ENCODE results near the gene TM4SF1. TPM values are rescaled to one million over a fixed set of nuclear protein-coding genes. Genes with fewer than 3 reads are reported as not detected.

The TM4SF1 gene
- total RNA-seq, 2 donors from 2014 or later, result 0.32 TPM; not detected in 1

DNA sequence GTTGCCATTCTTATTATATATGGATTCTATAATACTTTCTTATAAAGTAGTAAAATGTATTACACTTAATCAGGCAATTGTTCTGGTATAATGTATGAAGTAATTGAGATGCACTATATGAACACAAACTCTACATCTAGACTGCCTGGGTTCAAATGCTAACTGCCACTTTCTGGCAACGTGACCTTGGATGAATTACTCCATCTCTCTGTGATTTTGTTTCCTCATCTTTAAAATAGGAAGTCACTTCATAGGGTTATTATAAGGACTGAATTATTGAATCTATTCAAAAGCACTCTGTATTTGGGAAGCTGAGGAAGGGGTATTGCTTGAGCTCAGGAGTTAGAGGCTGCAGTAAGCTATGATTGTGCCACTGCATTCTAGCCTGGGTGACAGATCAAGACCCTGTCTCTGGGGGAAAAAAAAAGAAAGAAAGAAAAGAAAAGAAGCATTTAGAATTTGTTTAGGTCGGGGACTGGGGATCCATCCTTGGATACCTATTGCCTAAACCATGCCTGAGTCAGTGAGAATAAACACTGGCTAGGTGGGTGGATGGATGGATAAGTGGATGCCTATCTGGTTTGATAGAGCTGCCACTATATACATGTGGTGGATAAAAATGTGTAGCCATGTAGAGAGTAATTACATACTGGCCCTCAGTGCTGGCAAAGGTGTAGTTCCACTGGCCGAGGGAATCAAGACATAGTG, 2.5 kb downstream of the TM4SF1 start:
- Mint-ChIP-seq H3K27me3 (peaks cover 8% of the 10 kb centered on the region), H3K27ac (no peak overlapping the region), H3K9me3 (no peaks in the 10 kb centered on the region), H3K36me3 (ENCODE audit: low read depth) (no peaks in the 10 kb centered on the region), H3K4me3 (no peak overlapping the region), H3K4me1 (no peaks in the 10 kb centered on the region)
- ATAC-seq (replicated peaks), result no peak

DNA sequence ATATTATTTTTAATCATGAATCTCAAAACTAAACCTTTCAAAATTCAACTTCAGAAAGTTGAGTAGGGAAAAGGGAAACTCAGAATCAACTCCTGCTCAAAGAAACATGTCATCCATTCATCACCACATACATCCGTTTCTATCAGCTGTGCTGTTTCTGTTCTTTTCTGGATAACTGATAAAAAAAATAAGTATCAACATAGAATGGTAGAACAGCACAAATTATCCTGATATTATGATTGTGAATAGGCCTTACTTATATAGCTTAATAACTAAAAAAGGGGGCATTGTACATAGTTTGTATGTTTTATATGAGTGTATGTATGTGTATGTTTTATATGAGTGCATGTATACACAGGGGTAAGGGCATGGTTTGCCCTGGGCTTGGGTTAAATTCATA, 3.1 kb downstream of the TM4SF1 start:
- H3K27ac Mint-ChIP-seq, result no peak overlapping the region
- no peaks in the 10 kb centered on the region for H3K36me3 Mint-ChIP-seq (ENCODE audit: low read depth)

DNA sequence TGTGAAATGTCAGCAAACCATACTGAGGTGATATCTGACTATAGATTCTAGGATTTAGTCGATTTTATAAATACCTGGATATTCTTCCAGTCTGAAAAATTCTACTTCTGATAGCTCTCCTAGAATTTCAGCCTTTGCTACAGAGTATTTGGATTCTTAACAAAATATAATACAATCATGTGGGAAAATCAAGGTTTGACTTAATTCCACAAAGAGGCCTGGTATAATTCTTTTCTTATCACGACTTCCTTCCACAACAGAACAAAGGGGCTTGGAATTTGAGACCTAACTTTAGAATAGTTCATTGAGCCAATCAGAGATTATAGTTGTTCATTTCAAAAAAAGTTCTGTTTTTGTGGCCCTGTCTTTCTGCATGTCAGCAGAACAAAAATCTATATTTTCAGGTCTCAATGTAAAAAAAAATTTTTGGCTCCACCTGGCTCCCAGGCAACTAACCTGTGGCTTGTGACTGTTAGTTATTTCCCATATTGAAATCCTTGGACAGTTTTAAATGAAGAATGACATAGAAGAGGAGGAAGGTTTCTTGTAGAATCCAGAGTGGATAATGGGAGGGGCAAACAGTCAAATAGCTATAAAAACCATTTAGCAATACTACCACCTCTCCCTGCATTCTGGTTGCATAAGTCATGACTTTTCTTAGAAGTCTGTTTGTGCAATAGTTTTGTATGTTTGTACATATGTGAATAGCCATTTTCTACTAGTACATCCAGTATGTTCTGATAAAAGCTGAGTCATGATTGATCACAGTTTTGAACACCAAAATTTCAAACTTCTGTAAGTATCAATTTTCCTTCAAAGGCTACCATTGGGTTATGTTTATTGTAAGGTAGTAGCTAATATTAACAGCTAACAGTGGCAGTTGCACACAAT, 4.0 kb downstream of the TM4SF1 start:
- H3K27ac Mint-ChIP-seq, result no peak overlapping the region
- no peaks in the 10 kb centered on the region for H3K9me3 Mint-ChIP-seq
- no peaks in the 10 kb centered on the region for H3K4me1 Mint-ChIP-seq
- peaks cover 8% of the 10 kb centered on the region for H3K27me3 Mint-ChIP-seq
- no peak for ATAC-seq (replicated peaks)
- no peaks in the 10 kb centered on the region for H3K36me3 Mint-ChIP-seq (ENCODE audit: low read depth)
- no peak overlapping the region for H3K4me3 Mint-ChIP-seq

More for the DNA sequence above, 3.1 kb downstream of the TM4SF1 start:
- no peak for ATAC-seq (replicated peaks)
- H3K4me1 Mint-ChIP-seq, result no peaks in the 10 kb centered on the region
- no peaks in the 10 kb centered on the region for H3K9me3 Mint-ChIP-seq
- H3K4me3 Mint-ChIP-seq, result no peak overlapping the region
- peaks cover 8% of the 10 kb centered on the region for H3K27me3 Mint-ChIP-seq

DNA sequence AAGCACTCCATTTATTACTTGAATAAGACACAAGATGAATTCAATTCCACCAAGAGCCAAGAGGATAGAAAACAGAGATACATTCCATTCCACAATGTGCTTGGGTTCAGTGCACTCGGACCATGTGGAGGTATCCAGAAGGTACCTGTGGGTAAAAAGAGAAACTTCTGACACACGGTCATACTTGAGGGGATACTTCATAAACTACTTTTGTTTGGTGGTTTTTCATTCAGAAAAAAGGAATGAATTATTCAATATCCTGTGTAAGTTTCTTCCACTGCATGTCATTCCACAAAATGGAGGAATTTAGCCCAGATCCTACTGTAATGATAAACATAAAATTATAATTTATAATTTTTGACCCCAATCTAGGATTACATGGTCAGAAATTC, 5.7 kb downstream of the TM4SF1 start:
- Mint-ChIP-seq H3K27me3 (peaks cover 8% of the 10 kb centered on the region), H3K36me3 (ENCODE audit: low read depth) (no peaks in the 10 kb centered on the region), H3K9me3 (no peaks in the 10 kb centered on the region), H3K4me1 (no peaks in the 10 kb centered on the region), H3K27ac (no peak overlapping the region), H3K4me3 (no peak overlapping the region)
- no peak for ATAC-seq (replicated peaks)

DNA sequence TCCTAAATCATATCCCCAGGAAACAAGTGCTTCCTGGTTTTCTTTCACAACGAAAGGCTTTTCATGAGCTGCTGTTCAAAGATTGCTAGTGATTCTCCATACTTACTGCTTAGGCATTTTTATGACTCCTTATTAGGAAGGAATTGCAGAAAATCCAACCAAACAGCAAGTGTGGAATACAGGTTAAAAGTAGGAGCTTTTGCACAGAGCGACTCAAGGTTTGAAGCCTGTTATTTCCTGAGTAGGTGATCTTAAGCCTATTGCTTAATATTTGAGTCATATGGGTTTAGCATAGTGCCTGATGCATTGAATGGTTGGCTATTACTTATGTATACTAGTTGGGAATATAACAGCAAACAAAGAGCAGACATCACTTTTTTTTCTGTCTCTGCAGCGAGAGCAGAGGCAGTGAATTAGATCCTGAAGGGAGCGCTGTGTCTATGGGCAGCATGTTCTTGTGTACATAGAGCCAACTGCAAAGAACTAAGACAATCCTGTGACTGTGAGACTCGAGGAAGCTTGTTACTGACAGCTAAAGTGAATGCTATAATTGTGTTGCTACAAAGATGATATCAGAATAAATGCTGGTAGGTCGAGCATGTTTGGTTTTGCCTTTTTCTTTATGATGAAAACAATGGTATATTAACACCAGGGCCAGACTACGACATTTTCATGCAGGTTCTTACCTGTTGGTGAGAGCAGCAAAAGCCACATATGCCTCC, 6.3 kb downstream of the TM4SF1 start:
- H3K27ac Mint-ChIP-seq, result no peak overlapping the region
- peaks cover 8% of the 10 kb centered on the region for H3K27me3 Mint-ChIP-seq
- no peaks in the 10 kb centered on the region for H3K4me1 Mint-ChIP-seq
- no peak overlapping the region for H3K4me3 Mint-ChIP-seq
- no peaks in the 10 kb centered on the region for H3K36me3 Mint-ChIP-seq (ENCODE audit: low read depth)
- no peaks in the 10 kb centered on the region for H3K9me3 Mint-ChIP-seq
- ATAC-seq (replicated peaks), result no peak

DNA sequence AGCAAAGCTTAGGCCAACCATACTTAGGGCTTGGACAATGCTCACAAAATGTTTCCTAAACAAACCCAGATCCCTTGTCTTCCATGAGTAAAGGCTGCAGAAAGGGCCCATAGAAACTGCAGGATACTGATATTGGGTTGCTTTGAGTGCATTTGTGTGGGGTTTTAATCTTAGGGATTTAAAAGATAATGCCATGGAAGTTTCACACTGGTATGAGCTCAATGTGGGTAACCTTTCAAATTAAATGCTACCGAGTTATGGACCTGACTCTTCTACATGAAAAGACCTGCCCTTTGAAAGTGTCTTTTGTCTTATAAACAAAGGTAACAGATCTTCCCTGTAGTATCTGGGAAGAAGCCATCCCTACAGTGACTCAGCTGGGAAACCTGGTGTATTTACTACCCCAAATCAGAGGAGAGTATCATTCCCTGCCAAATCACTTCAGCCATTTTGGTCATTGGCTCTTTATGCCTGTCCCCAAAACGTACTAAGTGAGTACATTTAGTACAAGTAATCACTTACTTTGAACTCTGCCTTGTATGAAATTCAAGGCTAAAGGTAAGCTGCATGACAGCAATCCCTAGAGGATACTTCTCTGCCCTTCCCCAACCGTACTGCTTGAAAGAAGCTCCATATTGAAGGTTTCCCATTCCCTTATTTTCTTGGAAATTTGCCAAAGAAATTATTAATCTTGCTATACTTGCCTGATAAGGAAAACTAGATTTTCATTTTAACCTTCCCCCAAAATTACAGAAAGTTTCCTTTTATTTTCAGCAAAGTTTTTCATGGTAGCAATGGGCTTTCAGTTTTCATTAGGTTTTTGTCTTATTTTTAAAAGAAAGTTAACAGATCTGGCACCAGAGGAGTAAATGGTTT, 7.2 kb downstream of the TM4SF1 start:
- ATAC-seq (replicated peaks), result no peak
- Mint-ChIP-seq H3K36me3 (ENCODE audit: low read depth) (no peaks in the 10 kb centered on the region), H3K4me1 (no peaks in the 10 kb centered on the region), H3K9me3 (no peaks in the 10 kb centered on the region), H3K27me3 (peaks cover 10% of the 10 kb centered on the region), H3K4me3 (no peak overlapping the region), H3K27ac (no peak overlapping the region)

DNA sequence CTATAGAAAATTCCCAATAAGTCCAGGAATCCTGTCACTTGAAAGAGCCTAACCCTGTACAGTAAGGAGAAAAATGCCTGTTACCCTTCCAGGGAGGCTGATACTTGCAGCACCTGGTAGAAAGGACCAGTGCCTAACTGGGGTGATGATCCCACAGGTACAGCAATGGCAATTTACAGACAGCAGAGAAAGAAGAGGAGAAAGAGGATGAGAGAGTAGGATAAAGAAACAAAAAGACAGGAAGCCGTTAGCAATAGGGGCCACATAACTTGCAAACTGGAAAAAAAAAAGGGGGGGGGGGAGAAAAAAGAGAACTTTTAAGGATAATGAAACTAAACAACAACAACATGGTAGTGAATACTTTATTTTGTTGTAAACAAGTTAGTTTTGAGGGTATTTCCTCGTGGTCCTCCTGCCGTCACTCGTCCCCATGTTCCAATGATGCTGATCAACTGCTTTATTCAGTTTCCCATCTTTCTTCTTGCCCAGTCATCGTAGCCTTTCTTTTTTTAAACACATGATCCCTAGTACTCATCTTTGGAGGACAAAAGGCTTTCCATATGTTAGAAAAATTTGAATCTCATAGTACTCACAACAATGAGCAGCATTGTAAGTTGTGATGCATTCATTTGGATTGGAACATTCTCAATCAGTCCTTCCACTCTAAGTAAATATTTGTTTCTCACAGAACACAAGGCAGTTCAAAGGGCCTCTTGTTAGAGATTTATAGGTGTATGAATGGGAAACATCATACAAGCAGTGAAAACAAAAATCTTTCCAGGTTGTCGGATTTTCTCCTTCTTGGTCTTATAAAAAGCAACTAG, 8.6 kb downstream of the TM4SF1 start:
- no peaks in the 10 kb centered on the region for H3K36me3 Mint-ChIP-seq (ENCODE audit: low read depth)
- ATAC-seq (replicated peaks), result no peak
- peaks cover 12% of the 10 kb centered on the region for H3K27me3 Mint-ChIP-seq
- no peaks in the 10 kb centered on the region for H3K9me3 Mint-ChIP-seq
- H3K27ac Mint-ChIP-seq, result no peak overlapping the region
- H3K4me1 Mint-ChIP-seq, result no peaks in the 10 kb centered on the region
- H3K4me3 Mint-ChIP-seq, result no peak overlapping the region

DNA sequence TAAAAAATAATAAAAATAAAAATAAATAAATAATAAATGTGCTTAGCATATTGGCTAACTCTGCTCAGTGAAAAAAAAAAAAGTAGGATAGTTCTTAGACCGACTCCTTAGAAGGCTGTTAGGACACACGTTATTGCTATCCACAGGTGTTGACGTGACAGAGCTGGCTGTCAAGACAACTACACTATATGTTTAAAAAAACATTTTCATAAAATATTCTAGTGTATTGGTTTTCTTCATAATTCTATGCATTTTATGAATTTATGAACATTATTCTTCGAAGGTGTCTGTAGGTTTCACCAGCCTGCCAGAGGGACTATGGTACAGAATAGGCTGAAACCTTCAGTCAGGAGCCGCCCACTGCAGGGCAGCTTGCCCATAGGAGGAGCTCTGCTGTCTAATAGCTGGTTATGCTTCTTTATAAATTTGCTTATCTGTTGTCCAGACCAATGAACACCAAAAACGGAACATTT, 9.2 kb downstream of the TM4SF1 start:
- H3K27ac Mint-ChIP-seq, result no peak overlapping the region
- ATAC-seq (replicated peaks), result no peak
- H3K4me3 Mint-ChIP-seq, result no peak overlapping the region
- H3K27me3 Mint-ChIP-seq, result peaks cover 12% of the 10 kb centered on the region
- H3K9me3 Mint-ChIP-seq, result no peaks in the 10 kb centered on the region
- no peaks in the 10 kb centered on the region for H3K4me1 Mint-ChIP-seq
- H3K36me3 Mint-ChIP-seq (ENCODE audit: low read depth), result no peaks in the 10 kb centered on the region

DNA sequence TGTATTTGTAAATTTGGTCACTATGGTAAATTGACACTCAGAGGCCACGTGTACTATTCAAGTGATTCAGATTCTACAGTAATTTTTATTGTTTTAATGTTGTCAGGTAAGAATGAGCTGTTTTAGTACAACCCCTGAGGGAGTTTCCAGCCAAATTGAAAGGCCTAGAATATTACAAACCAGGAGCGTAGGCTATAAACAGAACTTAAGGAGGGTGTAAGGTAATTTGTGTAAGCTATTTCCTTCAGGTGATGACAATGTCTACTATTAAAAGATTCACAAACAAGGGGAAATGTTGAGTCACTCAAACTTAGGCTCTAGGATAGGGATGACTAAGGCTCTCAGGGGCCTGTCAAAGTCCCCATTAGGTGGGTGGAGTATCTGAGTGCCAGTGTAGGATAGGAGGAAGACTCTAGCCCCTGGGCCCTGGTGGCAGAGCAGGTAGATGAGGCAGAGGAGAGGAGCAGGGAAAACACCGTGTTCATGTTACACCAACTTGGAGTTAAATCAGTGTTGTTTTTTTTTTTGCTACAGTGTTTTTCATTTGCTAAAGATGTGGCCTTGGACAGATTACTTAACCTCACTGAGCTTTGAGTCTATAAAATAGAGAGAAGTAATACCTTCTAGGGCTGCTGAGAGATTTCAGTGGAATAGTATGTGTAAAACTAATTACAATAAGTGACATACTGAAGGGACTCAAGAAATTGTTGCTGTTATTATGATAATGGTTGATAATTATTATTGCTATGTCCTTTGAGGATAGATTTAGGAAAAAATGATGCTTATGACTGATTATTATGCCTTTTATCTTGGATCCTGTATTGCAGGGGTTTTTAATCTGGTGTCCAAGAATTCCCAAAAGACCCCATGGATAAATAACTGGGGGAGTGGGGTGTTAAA, 10.3 kb downstream of the TM4SF1 start:
- no peaks in the 10 kb centered on the region for H3K9me3 Mint-ChIP-seq
- H3K27me3 Mint-ChIP-seq, result peaks cover 9% of the 10 kb centered on the region
- H3K4me1 Mint-ChIP-seq, result no peaks in the 10 kb centered on the region
- no peak overlapping the region for H3K4me3 Mint-ChIP-seq
- H3K27ac Mint-ChIP-seq, result peak overlapping the region; percentile 56
- ATAC-seq (replicated peaks), result peak; percentile 93
- no peaks in the 10 kb centered on the region for H3K36me3 Mint-ChIP-seq (ENCODE audit: low read depth)

DNA sequence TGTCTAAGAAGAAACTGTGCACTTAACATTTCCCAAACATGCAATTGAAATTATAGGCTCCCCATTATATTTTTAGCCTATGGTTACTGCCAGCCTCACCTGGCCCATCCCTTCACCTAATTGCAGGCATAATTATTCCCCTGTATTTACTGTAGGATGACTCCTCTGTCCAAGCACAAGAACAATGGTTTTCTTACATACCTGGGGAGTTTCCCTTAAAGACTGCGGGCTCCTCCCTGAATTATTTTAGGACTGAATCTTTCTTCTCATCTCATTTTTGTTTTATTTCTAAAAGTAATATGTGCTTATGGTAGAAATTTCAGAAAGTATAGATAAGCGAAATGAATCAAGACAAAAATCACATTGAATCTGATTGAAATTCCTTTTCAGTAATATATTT, 11.4 kb downstream of the TM4SF1 start:
- Mint-ChIP-seq H3K36me3 (ENCODE audit: low read depth) (no peaks in the 10 kb centered on the region), H3K27me3 (peaks cover 9% of the 10 kb centered on the region), H3K4me3 (no peak overlapping the region), H3K9me3 (no peaks in the 10 kb centered on the region), H3K27ac (no peak overlapping the region), H3K4me1 (no peaks in the 10 kb centered on the region)
- ATAC-seq (replicated peaks), result no peak

DNA sequence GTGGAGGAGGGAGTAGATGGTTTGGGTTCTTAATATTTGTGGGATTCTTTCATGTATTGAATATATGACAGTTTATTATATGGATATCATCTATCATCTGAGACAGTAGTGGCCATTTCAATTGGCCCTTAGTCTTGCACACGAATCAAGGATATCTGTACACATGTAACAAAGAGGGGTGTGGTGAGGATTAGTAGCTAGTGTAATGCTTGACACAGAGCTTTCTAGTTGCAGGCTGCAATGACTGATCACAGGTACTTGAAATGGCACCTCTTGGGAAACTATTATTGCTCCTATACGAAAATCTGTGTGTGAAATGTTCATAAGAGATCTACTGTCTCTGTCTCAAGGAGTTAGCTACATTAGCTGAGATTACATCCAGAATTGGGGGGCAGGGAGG, 12.8 kb downstream of the TM4SF1 start:
- Mint-ChIP-seq H3K27me3 (peaks cover 9% of the 10 kb centered on the region), H3K36me3 (ENCODE audit: low read depth) (no peaks in the 10 kb centered on the region), H3K4me1 (no peaks in the 10 kb centered on the region)

DNA sequence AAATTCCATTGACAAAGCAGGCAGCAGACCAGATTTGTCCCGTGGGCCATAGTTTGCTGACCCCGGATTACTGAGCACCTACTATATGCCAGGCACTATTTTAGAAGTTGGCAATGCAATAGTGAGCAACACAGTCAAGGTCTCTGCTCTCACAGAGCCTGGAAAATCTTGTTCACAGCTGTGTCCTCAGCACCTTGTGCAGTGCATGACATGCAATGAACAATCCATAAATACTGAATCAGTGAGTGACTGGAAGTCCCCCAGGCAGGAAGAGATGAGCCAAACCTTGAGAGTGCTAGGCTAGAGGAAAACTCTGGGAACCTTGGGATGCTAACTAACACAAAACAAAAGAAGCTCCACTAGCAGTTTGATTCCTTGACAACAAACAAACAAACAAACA, 14.4 kb downstream of the TM4SF1 start:
- Mint-ChIP-seq H3K4me3 (no peak overlapping the region), H3K4me1 (no peaks in the 10 kb centered on the region), H3K27ac (no peak overlapping the region), H3K9me3 (no peaks in the 10 kb centered on the region), H3K36me3 (ENCODE audit: low read depth) (no peaks in the 10 kb centered on the region), H3K27me3 (peaks cover 16% of the 10 kb centered on the region)
- peak; percentile 23 for ATAC-seq (replicated peaks)

More for the DNA sequence above, 12.8 kb downstream of the TM4SF1 start:
- Mint-ChIP-seq H3K27ac (no peak overlapping the region), H3K4me3 (no peak overlapping the region), H3K9me3 (no peaks in the 10 kb centered on the region)
- no peak for ATAC-seq (replicated peaks)

Data from activated T-helper 17 cell treated with anti-CD3 and anti-CD28 coated beads, Interleukin-2, amount 50 U/mL, for 72 hours (primary cell).